ENCODE data around the gene NSD1.

DNA sequence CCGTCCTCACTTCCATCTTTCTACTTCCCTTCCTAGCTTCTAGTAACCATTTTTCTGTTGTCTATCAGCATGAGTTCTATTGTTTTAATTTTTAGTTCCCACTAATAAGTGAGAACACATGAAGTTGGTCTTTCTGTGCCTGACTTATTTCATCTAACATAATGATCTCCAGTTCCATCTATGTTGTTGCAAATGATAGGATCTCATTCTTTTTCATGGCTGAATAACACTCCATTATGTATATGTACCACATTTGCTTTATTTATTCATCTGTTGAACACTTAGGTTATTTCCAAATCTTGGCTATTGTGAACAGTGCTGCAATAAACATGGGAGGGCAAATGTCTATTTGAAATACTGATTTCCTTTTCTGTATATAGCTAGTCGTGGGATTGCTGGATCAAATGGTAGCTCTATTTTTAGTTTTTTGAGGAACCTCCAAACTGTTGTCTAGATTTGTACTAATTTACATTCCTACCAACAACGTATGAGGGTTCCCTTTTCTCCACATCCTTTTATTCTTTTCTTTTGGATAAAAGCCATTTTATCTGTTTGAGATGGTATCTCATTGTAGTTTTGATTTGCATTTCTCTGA is 50.3 kb downstream of the NSD1 start:
- TF ChIP-seq CTCF (IDR thresholded peaks at IDR 0.05) (no peak), POLR2A (IDR thresholded peaks at IDR 0.05) (no peak)
